SK-N-MC (cell line): ENCODE results near the gene XPC.

Experiments used
- DNase-seq: peaks from one replicate; pipeline ENCODE4 v3.0.0-alpha.2; 2011; ENCODE audit warnings: low read depth, low spot score
- H3K27ac ChIP-seq: fragments of 200-600 bp; sonication (generic); 2 replicates; pipeline ENCODE4 v1.5.1; 2016; ENCODE audit warnings: mixed run types
- H3K36me3 ChIP-seq: fragments of 200-600 bp; sonication (generic); 2 replicates; pipeline ENCODE4 v1.6.1; 2017; ENCODE audit warnings: antibody characterized with exemption, low read length, mixed read lengths; ENCODE audit not compliant: insufficient read depth
- H3K4me3 ChIP-seq: fragments of 200-600 bp; sonication (generic); 2 replicates; pipeline ENCODE4 v1.5.1; 2016
- H3K9ac ChIP-seq: fragments of 200-600 bp; sonication (generic); 2 replicates; pipeline ENCODE4 v1.8.0; 2017; ENCODE audit warnings: mixed run types, mixed read lengths; ENCODE audit not compliant: insufficient read length
- H3K9me3 ChIP-seq: fragments of 200-600 bp; sonication (generic); 2 replicates; pipeline ENCODE4 v1.6.1; 2017; ENCODE audit warnings: low read depth, mild to moderate bottlenecking, antibody characterized with exemption, low read length, moderate library complexity, mixed read lengths
- EZH2 ChIP-seq: fragments of 200-600 bp; sonication (generic); IDR thresholded peaks from one replicate; pipeline ENCODE4 v1.6.1; 2017; ENCODE audit warnings: antibody characterized with exemption
- FOXP2 ChIP-seq: optimal IDR thresholded peaks from 2 replicates; pipeline ENCODE3; 2011; ENCODE audit warnings: mild to moderate bottlenecking, moderate library complexity; ENCODE audit not compliant: insufficient read depth; ENCODE audit errors: extremely low read length, control extremely low read depth
- POLR2AphosphoS5 ChIP-seq: IDR thresholded peaks from 2 replicates; pipeline ENCODE4 v1.6.1; 2012; ENCODE audit warnings: mild to moderate bottlenecking, low read depth, low read length, borderline replicate concordance

The XPC gene

DNA sequence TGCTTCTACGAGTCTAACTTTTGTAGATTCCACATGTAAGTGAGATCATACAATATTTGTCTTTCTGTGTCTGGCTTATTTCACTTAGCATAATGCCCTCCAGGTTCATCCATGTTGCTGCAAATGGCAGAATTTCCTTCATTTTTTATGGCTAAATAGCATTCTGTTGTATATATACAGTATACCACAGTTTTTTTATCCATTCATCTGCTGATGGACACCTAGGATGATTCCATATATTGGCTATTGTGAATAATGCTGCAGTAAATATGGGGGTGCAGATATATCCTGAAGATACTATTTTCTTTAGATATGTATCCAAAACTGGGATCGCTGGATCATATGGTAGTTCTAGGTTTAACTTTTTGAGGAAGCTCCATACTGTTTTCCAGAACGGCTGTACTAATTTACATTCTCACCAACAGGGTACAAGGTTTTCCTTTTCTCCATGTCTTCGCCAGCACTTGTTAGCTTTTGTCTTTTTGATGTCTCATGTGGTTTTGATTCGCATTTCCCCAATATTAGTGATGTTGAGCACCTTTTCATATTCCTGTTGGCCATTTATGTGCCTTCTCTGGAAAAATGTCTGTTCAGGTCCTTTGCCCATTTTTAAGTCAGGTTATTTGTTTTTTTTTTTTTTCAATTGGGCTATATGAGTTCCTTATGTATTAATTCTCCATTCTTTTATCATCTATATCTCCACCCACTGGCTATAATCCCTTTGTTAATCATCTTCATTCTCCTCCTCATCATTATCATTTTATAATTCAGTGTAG, 80.6 kb downstream of the XPC start:
- no peak for TF ChIP-seq EZH2
- TF ChIP-seq FOXP2 = no peak
- no peak for TF ChIP-seq POLR2AphosphoS5
- H3K9me3 ChIP-seq = no peaks in the 10 kb centered on the region
- H3K27ac ChIP-seq = no peak overlapping the region
- no peak for DNase-seq
- H3K9ac ChIP-seq = no peak overlapping the region
- H3K4me3 ChIP-seq = no peak overlapping the region
- no peaks in the 10 kb centered on the region for H3K36me3 ChIP-seq

DNA sequence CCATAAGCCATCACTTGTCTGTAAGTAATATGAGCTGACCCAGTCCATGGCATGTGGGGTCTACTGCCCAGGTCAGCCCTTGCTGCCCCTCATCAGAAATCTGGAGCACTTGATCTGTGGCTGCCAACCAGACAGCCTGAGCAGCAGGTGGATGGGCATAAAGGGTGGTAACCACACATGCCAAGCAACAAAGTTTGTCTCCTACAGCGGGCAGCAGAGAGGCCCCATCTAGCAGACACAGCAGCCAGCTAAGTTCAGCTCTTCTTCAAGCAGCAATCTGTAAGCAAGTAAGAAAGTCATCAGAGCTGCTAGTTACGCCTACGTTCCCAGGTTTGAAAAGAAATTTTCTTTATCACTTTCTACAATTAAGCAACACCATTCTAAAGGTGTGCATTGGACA, 81.7 kb downstream of the XPC start:
- no peak overlapping the region for H3K9ac ChIP-seq
- H3K9me3 ChIP-seq = no peaks in the 10 kb centered on the region
- no peak for TF ChIP-seq FOXP2
- TF ChIP-seq POLR2AphosphoS5 = no peak
- TF ChIP-seq EZH2 = no peak
- DNase-seq = no peak
- no peak overlapping the region for H3K4me3 ChIP-seq
- no peaks in the 10 kb centered on the region for H3K36me3 ChIP-seq
- H3K27ac ChIP-seq = no peak overlapping the region
